ENCODE measurements around the gene IFITM1. TPM values are rescaled to one million over a fixed set of nuclear protein-coding genes. Genes with fewer than 3 reads are reported as not detected.

The IFITM1 gene
- total and polyA plus RNA-seq, 2 of the 8 experiments (the other 6 are each of a cell fraction or from before 2014, with no cell fraction given), result 394 to 1,464 TPM

GRCh38 chr11:272931-273198 is 41.0 kb upstream of the IFITM1 start (continued):
- TF ChIP-seq BACH1 (IDR thresholded peaks at IDR 0.05; ENCODE audit: low read length), result no peak
- no peak for TF ChIP-seq TCF12 (IDR thresholded peaks at IDR 0.05; ENCODE audit: low read depth, low read length)
- no peak for TF ChIP-seq RFX5 (IDR thresholded peaks at IDR 0.05; ENCODE audit: borderline replicate concordance, low read depth, low read length)
